BLaER1 treated with 17β-estradiol and CSF1 and Interleukin-3, amounts not matched to agents 10 nM and 100 nM (cell line): Measurements from ENCODE around the gene SEC23IP.
"Not testable (repeated sequence)": the region's sequence is repeated elsewhere in the genome, so short reads cannot be mapped to it uniquely, and the experiment has no call there.

ENCODE experiments used
- H3K27ac ChIP-seq, 11 experiments: shearing (Covaris generic); formaldehyde crosslinking; 2 replicates each; pipeline ENCODE4 v1.8.1; 2022
- H3K27me3 ChIP-seq, 11 experiments: shearing (Covaris generic); formaldehyde crosslinking; 2 replicates each; pipeline ENCODE4 v1.8.1; 2022
- H3K36me3 ChIP-seq, 11 experiments: shearing (Covaris generic); formaldehyde crosslinking; 2 replicates each; pipeline ENCODE4 v1.8.1; 2022
- H3K4me1 ChIP-seq, 10 experiments: shearing (Covaris generic); formaldehyde crosslinking; 2 replicates each; pipeline ENCODE4 v1.8.1; 2022
- H3K4me2 ChIP-seq, 11 experiments: shearing (Covaris generic); formaldehyde crosslinking; 2 replicates each; pipeline ENCODE4 v1.8.1; 2022
- H3K4me3 ChIP-seq, 10 experiments: shearing (Covaris generic); formaldehyde crosslinking; 2 replicates each; pipeline ENCODE4 v1.8.1; 2022
- H3K9ac ChIP-seq, 11 experiments: shearing (Covaris generic); formaldehyde crosslinking; 2 replicates each; pipeline ENCODE4 v1.8.1; 2022
- H3K9me3 ChIP-seq, 11 experiments: shearing (Covaris generic); formaldehyde crosslinking; replicated peaks in 1 of 11; 2 replicates each; pipeline ENCODE4 v1.8.1; 2022
- H4K20me1 ChIP-seq, 11 experiments: shearing (Covaris generic); formaldehyde crosslinking; 2 replicates each; pipeline ENCODE4 v1.8.1; 2022
- Cebpa-rat ChIP-seq, 11 experiments: shearing (Covaris generic); IDR thresholded peaks; 2 replicates each; pipeline ENCODE4 v1.8.1; 2022

Gene SEC23IP

DNA sequence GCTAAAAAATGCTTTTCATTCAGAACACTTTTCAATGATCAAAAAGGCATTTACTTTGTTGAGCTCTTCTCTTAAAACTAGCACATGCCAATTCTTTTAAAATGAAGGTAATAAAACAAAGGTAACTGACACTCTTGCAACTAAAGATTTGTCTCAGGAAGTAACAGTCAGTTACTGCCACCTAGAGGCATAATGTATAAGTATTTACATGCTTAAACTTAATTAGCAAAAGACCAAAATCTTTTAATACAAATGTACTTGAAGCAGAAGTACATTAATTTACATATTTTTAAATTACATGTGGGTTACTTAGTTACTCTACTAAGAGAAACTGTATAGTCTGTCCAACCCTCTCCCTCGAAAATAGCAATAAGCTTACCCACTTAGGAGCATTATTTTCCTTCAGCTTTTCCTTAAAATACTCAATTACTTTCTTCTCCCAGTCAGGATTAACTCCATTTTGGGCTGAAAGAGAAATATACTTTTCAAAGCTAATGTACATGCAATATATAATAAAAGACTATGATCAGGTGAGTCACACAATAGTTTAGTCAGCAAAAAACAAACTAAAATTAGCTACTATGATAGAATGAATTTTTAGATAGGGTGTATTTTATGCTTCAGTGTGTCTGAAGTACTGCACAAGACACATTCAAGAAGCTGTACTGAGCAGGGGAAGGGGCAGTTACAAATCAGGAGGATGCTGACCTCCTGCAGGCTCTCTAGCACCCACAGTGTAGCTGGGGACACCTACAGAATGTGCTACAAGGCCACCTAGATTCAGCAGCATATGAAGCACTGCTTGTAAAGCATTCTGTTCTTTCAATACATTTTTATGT is 32.9 kb upstream of the SEC23IP start:
- Histone ChIP-seq H3K4me1 (peaks cover 25 to 43% (median 33%) of the 10 kb centered on the region in 10 experiments), H3K27ac (no peak overlapping the region), H4K20me1 (peaks cover 51 to 100% (median 94%) of the 10 kb centered on the region in 11 experiments), H3K27me3 (no peaks in the 10 kb centered on the region), H3K4me3 (no peak overlapping the region), H3K36me3 (peaks cover 43 to 79% (median 69%) of the 10 kb centered on the region in 11 experiments), H3K9me3 (peaks cover 13 to 15% (median 15%) of the 10 kb centered on the region in 11 experiments), H3K4me2 (peak overlapping the region in 8 of 11 experiments; percentile 1 to 42 (median 28); a peak in 10 of 22 replicates), H3K9ac (0 out of 22 replicates have a peak overlapping the region, but pooled peaks of 1 of the 11 experiments have one; percentile 25)
- no peak for TF ChIP-seq Cebpa-rat (IDR thresholded peaks at IDR 0.05)

DNA sequence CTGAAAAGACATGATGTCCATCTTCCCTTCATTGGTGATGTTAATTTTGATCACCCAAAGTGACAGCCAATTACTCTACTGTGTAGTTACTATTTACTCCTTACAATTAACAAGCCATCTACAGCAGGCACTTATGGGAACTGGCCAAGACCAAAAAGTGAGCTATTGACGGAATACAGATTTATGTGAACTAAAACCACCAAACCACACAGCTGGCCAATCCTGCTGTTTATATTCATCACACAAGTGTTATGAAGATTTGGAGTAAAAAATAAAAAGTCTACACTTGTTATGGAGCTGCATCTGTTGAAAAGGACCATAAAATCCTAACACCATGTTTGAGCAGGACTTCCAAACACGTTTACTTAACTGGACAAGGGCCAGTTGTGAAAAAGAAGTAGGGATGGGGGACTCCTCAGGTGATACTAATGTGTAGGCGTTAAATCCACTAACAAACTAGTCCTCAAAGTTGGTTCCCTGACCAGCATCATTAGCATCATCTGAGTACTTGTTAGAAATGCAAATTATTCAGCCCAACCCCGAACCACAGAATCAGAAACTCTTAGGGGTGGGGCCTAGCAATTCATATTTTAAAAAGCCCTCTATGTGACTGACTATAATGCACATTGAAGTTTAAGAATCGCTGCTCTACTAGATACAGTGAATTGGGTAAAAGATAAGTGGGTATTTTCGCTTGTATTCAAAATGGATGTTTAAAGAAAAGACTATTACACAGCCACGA is 31.5 kb upstream of the SEC23IP start:
- Histone ChIP-seq H3K27ac (peak overlapping the region in 1 of 11 experiments; percentile 0; a peak in 1 of 22 replicates), H3K27me3 (no peaks in the 10 kb centered on the region), H3K4me1 (peaks cover 22 to 41% (median 33%) of the 10 kb centered on the region in 10 experiments), H3K9ac (peak overlapping the region in 3 of 11 experiments; percentile 2 to 8 (median 5); a peak in 4 of 22 replicates), H3K36me3 (peaks cover 43 to 79% (median 69%) of the 10 kb centered on the region in 11 experiments), H4K20me1 (peaks cover 56 to 100% (median 92%) of the 10 kb centered on the region in 11 experiments), H3K4me2 (peak overlapping the region; percentile 15 to 50 (median 29); a peak in 20 of 22 replicates), H3K9me3 (peaks cover 27 to 29% (median 29%) of the 10 kb centered on the region in 11 experiments), H3K4me3 (no peak overlapping the region)
- TF ChIP-seq Cebpa-rat (IDR thresholded peaks at IDR 0.05): no peak

DNA sequence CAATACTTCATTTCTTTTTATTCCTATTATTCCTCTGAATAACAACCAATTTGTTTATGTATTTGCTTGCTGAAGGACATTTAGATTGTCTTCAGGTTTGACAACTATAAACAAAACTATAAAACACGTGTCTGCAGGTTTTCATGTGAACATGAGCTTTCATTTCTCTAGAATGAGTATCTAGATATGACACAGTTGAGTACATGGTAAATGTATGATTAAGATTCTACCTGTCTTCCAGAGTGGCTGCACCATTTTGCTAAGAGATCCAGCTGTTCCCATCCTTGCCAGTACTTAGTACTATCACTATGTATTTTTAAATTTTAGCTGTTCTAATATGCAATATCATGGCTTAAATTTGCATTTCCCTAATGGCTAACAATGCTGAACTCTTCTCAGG is 30.0 kb upstream of the SEC23IP start:
- no peak overlapping the region for H3K9ac ChIP-seq
- peaks cover 24 to 51% (median 35%) of the 10 kb centered on the region in 10 experiments for H3K4me1 ChIP-seq
- peaks cover 32 to 79% (median 69%) of the 10 kb centered on the region in 11 experiments; a peak in 21 of 22 replicates for H3K36me3 ChIP-seq
- peaks cover 29 to 44% (median 41%) of the 10 kb centered on the region in 11 experiments for H3K9me3 ChIP-seq
- no peaks in the 10 kb centered on the region for H3K27me3 ChIP-seq
- TF ChIP-seq Cebpa-rat (IDR thresholded peaks at IDR 0.05): no peak
- peaks cover 58 to 100% (median 89%) of the 10 kb centered on the region in 11 experiments for H4K20me1 ChIP-seq
- 0 out of 22 replicates have a peak overlapping the region, but pooled peaks of 1 of the 11 experiments have one; percentile 27 for H3K4me2 ChIP-seq
- no peak overlapping the region for H3K4me3 ChIP-seq
- H3K27ac ChIP-seq: no peak overlapping the region

DNA sequence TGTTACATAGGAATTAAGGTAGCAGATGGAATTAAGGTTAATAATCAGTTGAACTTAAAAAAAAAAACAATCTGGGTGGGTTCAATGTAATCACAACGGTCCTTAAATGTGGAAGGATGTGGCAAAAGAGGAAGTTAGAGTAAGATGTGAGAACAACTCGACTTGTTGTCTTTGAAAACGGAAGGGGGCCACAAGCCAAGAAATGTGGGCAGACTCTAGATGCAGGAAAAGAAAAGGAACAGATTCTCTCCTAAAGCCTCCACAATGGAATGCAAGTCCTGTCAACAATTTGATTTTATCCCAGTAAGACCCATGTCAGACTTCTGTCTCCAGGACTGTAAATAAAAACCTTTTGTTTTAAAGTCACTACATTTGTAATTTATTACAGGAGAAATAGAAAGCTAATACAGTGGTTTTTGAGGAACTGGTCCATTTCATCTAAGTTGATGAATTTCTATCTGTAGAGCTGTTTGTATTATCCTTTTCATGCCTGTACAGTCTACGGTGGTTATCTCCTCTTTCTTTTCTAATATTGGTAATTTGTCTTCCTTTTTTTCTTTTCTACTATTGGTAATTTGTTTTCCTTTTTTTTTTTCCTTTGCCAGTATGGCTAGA is 28.5 kb upstream of the SEC23IP start:
- no peak overlapping the region for H3K9ac ChIP-seq
- H3K4me3 ChIP-seq: peak overlapping the region in 1 of 10 experiments; percentile 31; a peak in 3 of 20 replicates
- H3K36me3 ChIP-seq: peaks cover 19 to 79% (median 69%) of the 10 kb centered on the region in 11 experiments; a peak in 21 of 22 replicates
- H4K20me1 ChIP-seq: peaks cover 59 to 100% (median 89%) of the 10 kb centered on the region in 11 experiments
- H3K27me3 ChIP-seq: no peaks in the 10 kb centered on the region
- TF ChIP-seq Cebpa-rat (IDR thresholded peaks at IDR 0.05): no peak
- H3K4me1 ChIP-seq: peaks cover 32 to 67% (median 49%) of the 10 kb centered on the region in 10 experiments
- H3K4me2 ChIP-seq: peak overlapping the region in 1 of 11 experiments; percentile 17; a peak in 1 of 22 replicates
- H3K27ac ChIP-seq: no peak overlapping the region
- H3K9me3 ChIP-seq: peaks cover 29 to 59% (median 43%) of the 10 kb centered on the region in 11 experiments

DNA sequence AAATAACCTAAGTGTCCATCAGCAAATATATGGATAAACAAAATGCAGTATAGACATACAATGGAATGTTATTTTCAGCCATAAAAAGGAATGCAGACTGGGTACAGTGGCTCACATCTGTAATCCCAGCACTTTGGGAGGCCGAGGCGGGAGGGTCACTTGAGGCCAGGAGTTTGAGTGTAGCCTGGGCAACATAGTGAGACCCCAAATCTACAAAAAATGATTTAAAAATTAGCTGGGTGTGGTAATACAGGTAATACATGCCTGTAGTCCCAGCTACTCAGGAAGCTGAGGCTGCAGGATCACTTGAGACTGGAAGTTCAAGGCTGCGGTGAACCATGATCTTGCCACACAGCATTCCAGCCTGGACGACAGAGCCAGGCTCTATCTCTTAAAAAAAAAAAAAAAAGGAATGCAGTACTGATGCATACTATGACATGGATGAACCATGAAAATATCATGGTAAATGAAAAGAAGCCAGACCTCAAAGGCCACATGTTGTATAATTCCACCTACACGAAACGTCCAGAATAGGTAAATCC is 26.8 kb upstream of the SEC23IP start:
- Histone ChIP-seq H3K9me3 (peaks cover 29 to 60% (median 43%) of the 10 kb centered on the region in 11 experiments), H3K9ac (no peak overlapping the region), H3K27ac (no peak overlapping the region), H3K4me1 (peaks cover 29 to 67% (median 52%) of the 10 kb centered on the region in 10 experiments), H3K4me3 (peak overlapping the region in 5 of 10 experiments; percentile 0 to 48 (median 17); a peak in 5 of 20 replicates), H4K20me1 (peaks cover 61 to 100% (median 89%) of the 10 kb centered on the region in 11 experiments), H3K4me2 (no peak overlapping the region), H3K36me3 (peaks cover 19 to 93% (median 78%) of the 10 kb centered on the region in 11 experiments; a peak in 21 of 22 replicates), H3K27me3 (no peaks in the 10 kb centered on the region)
- TF ChIP-seq Cebpa-rat (IDR thresholded peaks at IDR 0.05): no peak

DNA sequence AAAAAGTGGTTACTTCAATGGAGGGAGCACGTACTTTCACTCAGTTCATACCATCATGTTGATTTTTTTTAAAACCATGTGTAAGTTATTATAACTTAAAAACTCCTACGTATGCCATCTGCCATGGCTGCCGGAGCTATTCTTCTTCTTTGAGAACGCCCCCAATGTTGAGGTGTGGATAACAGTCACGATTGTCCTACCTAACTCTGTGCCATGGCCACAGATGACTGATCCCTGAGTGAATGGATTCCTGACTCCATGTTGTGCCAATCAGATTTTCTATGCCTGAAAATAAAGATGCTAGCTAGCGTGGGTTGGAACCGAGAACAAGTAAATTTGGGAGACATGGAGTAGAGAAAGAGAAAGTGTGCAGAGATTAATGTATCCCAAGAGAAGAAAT is 25.2 kb upstream of the SEC23IP start:
- no peaks in the 10 kb centered on the region for H3K27me3 ChIP-seq
- peaks cover 23 to 55% (median 42%) of the 10 kb centered on the region in 10 experiments for H3K4me1 ChIP-seq
- H3K9ac ChIP-seq: no peak overlapping the region
- H4K20me1 ChIP-seq: peaks cover 56 to 98% (median 87%) of the 10 kb centered on the region in 11 experiments
- peaks cover 29 to 60% (median 43%) of the 10 kb centered on the region in 11 experiments for H3K9me3 ChIP-seq
- H3K36me3 ChIP-seq: peaks cover 19 to 92% (median 70%) of the 10 kb centered on the region in 11 experiments; a peak in 21 of 22 replicates
- H3K4me3 ChIP-seq: no peak overlapping the region
- H3K27ac ChIP-seq: no peak overlapping the region
- no peak for TF ChIP-seq Cebpa-rat (IDR thresholded peaks at IDR 0.05)
- peak overlapping the region in 10 of 11 experiments; percentile 24 to 97 (median 90); a peak in 16 of 22 replicates for H3K4me2 ChIP-seq

DNA sequence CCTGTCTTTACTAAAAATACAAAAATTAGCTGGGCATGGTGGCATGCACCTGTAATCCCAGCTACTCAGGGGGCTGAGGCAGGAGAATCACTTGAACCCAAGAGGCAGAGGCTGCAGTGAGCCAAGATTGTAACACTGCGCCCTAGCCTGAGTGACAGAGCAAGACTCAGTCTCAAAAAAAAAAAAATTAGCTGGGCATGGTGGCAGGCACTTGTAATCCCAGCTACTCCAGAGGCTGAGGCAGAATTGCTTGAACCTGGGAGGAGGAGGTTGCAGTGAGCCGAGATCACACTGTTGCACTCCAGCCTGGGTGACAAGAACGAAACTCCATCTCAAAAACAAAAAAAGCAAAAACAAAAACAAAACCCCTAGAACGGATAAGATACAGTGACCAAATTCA is 23.1 kb upstream of the SEC23IP start:
- peak overlapping the region in 6 of 10 experiments; percentile 81 to 96 (median 94); a peak in 6 of 20 replicates for H3K4me3 ChIP-seq
- peaks cover 35 to 63% (median 48%) of the 10 kb centered on the region in 10 experiments for H3K4me1 ChIP-seq
- H3K27ac ChIP-seq, H3K27me3 ChIP-seq: not testable (repeated sequence)
- peaks cover 49 to 77% (median 70%) of the 10 kb centered on the region in 11 experiments for H4K20me1 ChIP-seq
- H3K36me3 ChIP-seq: peaks cover 19 to 71% (median 54%) of the 10 kb centered on the region in 11 experiments; a peak in 21 of 22 replicates
- H3K9ac ChIP-seq: peak overlapping the region in 5 of 11 experiments; percentile 32 to 97 (median 90); a peak in 6 of 22 replicates
- H3K4me2 ChIP-seq: peak overlapping the region; percentile 84 to 97 (median 91)
- H3K9me3 ChIP-seq: peaks cover 17 to 47% (median 31%) of the 10 kb centered on the region in 11 experiments; a peak in 21 of 22 replicates
